ENCODE measurements around the gene NUP42. TPM values are rescaled to one million over a fixed set of nuclear protein-coding genes. Genes with fewer than 3 reads are reported as not detected.

NUP42 gene
- total and polyA plus RNA-seq, 10 of the 15 experiments (the other 5 are each of a cell fraction or from before 2014, with no cell fraction given), result 48.6 to 124 (median 74.3) TPM

DNA sequence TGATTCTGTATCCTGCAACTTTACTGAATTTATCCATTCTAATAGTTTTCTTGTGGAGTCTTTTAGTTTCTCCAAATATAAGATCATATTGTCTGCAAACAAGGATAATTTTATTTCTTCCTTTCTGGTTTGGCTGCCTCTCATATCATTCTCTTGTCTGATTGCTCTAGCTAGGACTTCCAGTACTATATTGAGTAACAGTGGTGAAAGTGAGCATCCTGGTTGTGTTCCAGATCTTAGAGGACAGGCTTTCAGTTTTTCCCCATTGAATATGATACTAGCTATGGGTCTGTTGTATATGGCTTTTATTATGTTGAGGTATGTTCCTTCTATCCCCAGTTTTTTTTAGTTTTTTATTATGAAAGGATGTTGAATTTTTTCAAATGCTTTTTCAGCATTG, 48.1 kb upstream of the NUP42 start:
- in situ Hi-C loops (cut with MboI) (no loop called here), intact Hi-C loops (cut with micrococcal nuclease; ENCODE audit: unreplicated experiment) (no loop called here)
- Histone ChIP-seq H3K9ac (ENCODE audit: control insufficient read depth, insufficient read depth, low read length) (no peak overlapping the region), H3K27ac (ENCODE audit: control insufficient read depth, insufficient read depth) (no peak overlapping the region), H3K79me2 (ENCODE audit: control insufficient read depth, insufficient read depth, low read length) (no peaks in the 10 kb centered on the region), H4K20me1 (ENCODE audit: control insufficient read depth, insufficient read depth) (no peaks in the 10 kb centered on the region), H3K4me2 (ENCODE audit: control insufficient read depth, insufficient read depth) (no peak overlapping the region), H3K36me3 (ENCODE audit: control insufficient read depth in 2 of 2, insufficient read depth in 2 of 2, low read length in 1 of 2) (no peaks in the 10 kb centered on the region), H3K9me3 (replicated peaks; ENCODE audit: control insufficient read depth, insufficient read depth, low read length) (no peaks in the 10 kb centered on the region), H2AFZ (ENCODE audit: control insufficient read depth, low read depth, low read length) (no peak overlapping the region), H3K4me1 (ENCODE audit: control insufficient read depth, insufficient read depth, low read length) (no peaks in the 10 kb centered on the region), H3K27me3 (replicated peaks in 1 of 2; ENCODE audit: control insufficient read depth in 2 of 2, insufficient read depth in 2 of 2, low read length in 1 of 2) (no peaks in the 10 kb centered on the region), H3K4me3 (no peak overlapping the region)
- ATAC-seq, result no peak
- no TSS peak for BruUV-seq (replicated peaks)
- DNase-seq (ENCODE audit: low read depth, low spot score), result no peak
- TF ChIP-seq, protein P1, sequence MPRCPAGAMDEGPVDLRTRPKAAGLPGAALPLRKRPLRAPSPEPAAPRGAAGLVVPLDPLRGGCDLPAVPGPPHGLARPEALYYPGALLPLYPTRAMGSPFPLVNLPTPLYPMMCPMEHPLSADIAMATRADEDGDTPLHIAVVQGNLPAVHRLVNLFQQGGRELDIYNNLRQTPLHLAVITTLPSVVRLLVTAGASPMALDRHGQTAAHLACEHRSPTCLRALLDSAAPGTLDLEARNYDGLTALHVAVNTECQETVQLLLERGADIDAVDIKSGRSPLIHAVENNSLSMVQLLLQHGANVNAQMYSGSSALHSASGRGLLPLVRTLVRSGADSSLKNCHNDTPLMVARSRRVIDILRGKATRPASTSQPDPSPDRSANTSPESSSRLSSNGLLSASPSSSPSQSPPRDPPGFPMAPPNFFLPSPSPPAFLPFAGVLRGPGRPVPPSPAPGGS (IDR thresholded peaks at IDR 0.05; ENCODE audit: borderline replicate concordance, insufficient read depth, low read depth, low read length, poor library complexity, severe bottlenecking), result no peak
- no peak for TF ChIP-seq MEF2B (IDR thresholded peaks at IDR 0.05; ENCODE audit: partially characterized antibody, poor library complexity, severe bottlenecking)
- TF ChIP-seq MYB (IDR thresholded peaks at IDR 0.05; ENCODE audit: borderline replicate concordance, low read depth, low read length), result no peak
- no peak for TF ChIP-seq IKZF1 (conservative IDR thresholded peaks at IDR 0.05)
- TF ChIP-seq, protein P2, sequence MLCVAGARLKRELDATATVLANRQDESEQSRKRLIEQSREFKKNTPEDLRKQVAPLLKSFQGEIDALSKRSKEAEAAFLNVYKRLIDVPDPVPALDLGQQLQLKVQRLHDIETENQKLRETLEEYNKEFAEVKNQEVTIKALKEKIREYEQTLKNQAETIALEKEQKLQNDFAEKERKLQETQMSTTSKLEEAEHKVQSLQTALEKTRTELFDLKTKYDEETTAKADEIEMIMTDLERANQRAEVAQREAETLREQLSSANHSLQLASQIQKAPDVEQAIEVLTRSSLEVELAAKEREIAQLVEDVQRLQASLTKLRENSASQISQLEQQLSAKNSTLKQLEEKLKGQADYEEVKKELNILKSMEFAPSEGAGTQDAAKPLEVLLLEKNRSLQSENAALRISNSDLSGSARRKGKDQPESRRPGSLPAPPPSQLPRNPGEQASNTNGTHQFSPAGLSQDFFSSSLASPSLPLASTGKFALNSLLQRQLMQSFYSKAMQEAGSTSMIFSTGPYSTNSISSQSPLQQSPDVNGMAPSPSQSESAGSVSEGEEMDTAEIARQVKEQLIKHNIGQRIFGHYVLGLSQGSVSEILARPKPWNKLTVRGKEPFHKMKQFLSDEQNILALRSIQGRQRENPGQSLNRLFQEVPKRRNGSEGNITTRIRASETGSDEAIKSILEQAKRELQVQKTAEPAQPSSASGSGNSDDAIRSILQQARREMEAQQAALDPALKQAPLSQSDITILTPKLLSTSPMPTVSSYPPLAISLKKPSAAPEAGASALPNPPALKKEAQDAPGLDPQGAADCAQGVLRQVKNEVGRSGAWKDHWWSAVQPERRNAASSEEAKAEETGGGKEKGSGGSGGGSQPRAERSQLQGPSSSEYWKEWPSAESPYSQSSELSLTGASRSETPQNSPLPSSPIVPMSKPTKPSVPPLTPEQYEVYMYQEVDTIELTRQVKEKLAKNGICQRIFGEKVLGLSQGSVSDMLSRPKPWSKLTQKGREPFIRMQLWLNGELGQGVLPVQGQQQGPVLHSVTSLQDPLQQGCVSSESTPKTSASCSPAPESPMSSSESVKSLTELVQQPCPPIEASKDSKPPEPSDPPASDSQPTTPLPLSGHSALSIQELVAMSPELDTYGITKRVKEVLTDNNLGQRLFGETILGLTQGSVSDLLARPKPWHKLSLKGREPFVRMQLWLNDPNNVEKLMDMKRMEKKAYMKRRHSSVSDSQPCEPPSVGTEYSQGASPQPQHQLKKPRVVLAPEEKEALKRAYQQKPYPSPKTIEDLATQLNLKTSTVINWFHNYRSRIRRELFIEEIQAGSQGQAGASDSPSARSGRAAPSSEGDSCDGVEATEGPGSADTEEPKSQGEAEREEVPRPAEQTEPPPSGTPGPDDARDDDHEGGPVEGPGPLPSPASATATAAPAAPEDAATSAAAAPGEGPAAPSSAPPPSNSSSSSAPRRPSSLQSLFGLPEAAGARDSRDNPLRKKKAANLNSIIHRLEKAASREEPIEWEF (IDR thresholded peaks at IDR 0.05; ENCODE audit: insufficient replicate concordance, low read depth, low read length), result no peak
- no peak for TF ChIP-seq PAX8 (IDR thresholded peaks at IDR 0.05)
- no peak for TF ChIP-seq ATF7 (IDR thresholded peaks at IDR 0.05; ENCODE audit: low read depth)
- no peak for TF ChIP-seq STAT1 (conservative IDR thresholded peaks at IDR 0.05)
- ChIA-PET SMC1A (ENCODE audit: uncharacterized antibody, unreplicated experiment) (no interaction called here), RAD21 (ENCODE audit: unreplicated experiment) (no interaction called here), CTCF (no interaction called here), POLR2A (no interaction called here)
- FAIRE-seq, result no peak
